ENCODE data around the gene FZD4. TPM values are rescaled to one million over a fixed set of nuclear protein-coding genes. Genes with fewer than 3 reads are reported as not detected.

The FZD4 gene
- polyA plus RNA-seq, 3 donors = 0.05 TPM; not detected in 2

GRCh38 chr11:86980086-86980796, 25.0 kb upstream of the FZD4 start:
- Histone ChIP-seq H3K36me3 (replicated peaks in 1 of 2; ENCODE audit: control insufficient read depth in 1 of 2, insufficient read depth in 2 of 2, low read length in 2 of 2) (no peaks in the 10 kb centered on the region), H3K9me3 (replicated peaks in 1 of 2; ENCODE audit: control insufficient read depth in 1 of 2, insufficient read depth in 1 of 2, low read length in 2 of 2) (no peaks in the 10 kb centered on the region), H3K27ac (ENCODE audit: low read depth in 1 of 2, low read length in 2 of 2) (no peak overlapping the region), H4K20me1 (ENCODE audit: insufficient read depth, low read length) (no peaks in the 10 kb centered on the region), H3K27me3 (ENCODE audit: control insufficient read depth in 2 of 2, insufficient read depth in 2 of 2, low read length in 2 of 2) (no peaks in the 10 kb centered on the region), H3K4me1 (ENCODE audit: control insufficient read depth in 1 of 2, insufficient read depth in 2 of 2, low read length in 2 of 2) (no peaks in the 10 kb centered on the region), H3K4me3 (replicated peaks in 1 of 3; ENCODE audit: low read depth in 2 of 3, low read length in 3 of 3) (no peak overlapping the region), H3K79me2 (ENCODE audit: insufficient read depth, low read length) (no peaks in the 10 kb centered on the region), H3K9ac (ENCODE audit: insufficient read depth, low read length, poor library complexity, severe bottlenecking) (no peak overlapping the region), H2AFZ (ENCODE audit: insufficient read depth, low read depth, low read length, poor library complexity, severe bottlenecking) (no peak overlapping the region), H3K4me2 (replicated peaks; ENCODE audit: extremely low read depth, low read length, poor library complexity, severe bottlenecking) (no peak overlapping the region)
- WGBS (ENCODE audit: insufficient coverage) = 95% methylated on average over 4 of the region's 7 CpGs
- Mint-ChIP-seq H3K9me3 (no peaks in the 10 kb centered on the region), H3K4me1 (peaks cover 6% of the 10 kb centered on the region), H3K27me3 (ENCODE audit: low read depth in 3 of 3) (peaks cover 0 to 2% (median 0%) of the 10 kb centered on the region in 3 donors), H3K36me3 (no peaks in the 10 kb centered on the region), H3K4me3 (no peak overlapping the region), H3K27ac (peak overlapping the region in 1 of 7 donors; percentile 11)
- TF ChIP-seq CTCF (IDR thresholded peaks at IDR 0.05) = no peak
- DNase-seq = no peak
- intact Hi-C loops (cut with micrococcal nuclease) = no loop called here

- Mint-ChIP-seq H3K9me3 (peaks cover 0 to 2% (median 0%) of the 10 kb centered on the region in 7 donors), H3K36me3 (no peaks in the 10 kb centered on the region), H3K4me3 (no peak overlapping the region), H3K27me3 (ENCODE audit: low read depth in 3 of 3) (peaks cover 0 to 2% (median 0%) of the 10 kb centered on the region in 3 donors), H3K27ac (no peak overlapping the region), H3K4me1 (peaks cover 6% of the 10 kb centered on the region)
- no peaks in the 10 kb centered on the region for H3K36me3 ChIP-seq (replicated peaks in 1 of 2; ENCODE audit: control insufficient read depth in 1 of 2, insufficient read depth in 2 of 2, low read length in 2 of 2)
- no peaks in the 10 kb centered on the region for H3K4me1 ChIP-seq (ENCODE audit: control insufficient read depth in 1 of 2, insufficient read depth in 2 of 2, low read length in 2 of 2)
- H3K27ac ChIP-seq (ENCODE audit: low read depth in 1 of 2, low read length in 2 of 2) = no peak overlapping the region
- no peak overlapping the region for H3K9ac ChIP-seq (ENCODE audit: insufficient read depth, low read length, poor library complexity, severe bottlenecking)
- no peaks in the 10 kb centered on the region for H3K9me3 ChIP-seq (replicated peaks in 1 of 2; ENCODE audit: control insufficient read depth in 1 of 2, insufficient read depth in 1 of 2, low read length in 2 of 2)
- no peak overlapping the region for H2AFZ ChIP-seq (ENCODE audit: insufficient read depth, low read depth, low read length, poor library complexity, severe bottlenecking)
- H4K20me1 ChIP-seq (ENCODE audit: insufficient read depth, low read length) = no peaks in the 10 kb centered on the region
- peak; percentile 59 for TF ChIP-seq CTCF (IDR thresholded peaks at IDR 0.05)
- no peaks in the 10 kb centered on the region for H3K79me2 ChIP-seq (ENCODE audit: insufficient read depth, low read length)
- intact Hi-C loops (cut with micrococcal nuclease) = no loop called here
- H3K4me2 ChIP-seq (replicated peaks; ENCODE audit: extremely low read depth, low read length, poor library complexity, severe bottlenecking) = peak overlapping the region; percentile 21
- no CpG with 5 or more reads among the region's 3 CpGs for WGBS (ENCODE audit: insufficient coverage)
- peak overlapping the region in 1 of 3 experiments; percentile 11 for H3K4me3 ChIP-seq (replicated peaks in 1 of 3; ENCODE audit: low read depth in 2 of 3, low read length in 3 of 3)
- peak in 1 of 3 donors; percentile 9 for DNase-seq
- H3K27me3 ChIP-seq (ENCODE audit: control insufficient read depth in 2 of 2, insufficient read depth in 2 of 2, low read length in 2 of 2) = no peaks in the 10 kb centered on the region
Observed at GRCh38 chr11:86978756-86979608, 23.8 kb upstream of the FZD4 start.
